Mammary epithelial cell (primary cell): ENCODE results near the gene EHD3.

Experiments
- EZH2 ChIP-seq: IDR thresholded peaks from 2 replicates; pipeline ENCODE4 v1.6.1; 2012; ENCODE audit warnings: low read length, inconsistent platforms, borderline replicate concordance
- TF ChIP-seq, protein P1 (sequence below), 2 donors: IDR thresholded peaks in 1 of 2; conservative IDR thresholded peaks in 1 of 2; 2 replicates each; pipeline ENCODE4 v1.5.1; 2011 to 2012; ENCODE audit warnings: inconsistent platforms in 2 of 2, low read length in 2 of 2, mild to moderate bottlenecking in 2 of 2, control low read depth in 1 of 2, low read depth in 1 of 2; ENCODE audit not compliant: insufficient read depth in 1 of 2; ENCODE audit errors: extremely low read depth in 1 of 2

DNA sequence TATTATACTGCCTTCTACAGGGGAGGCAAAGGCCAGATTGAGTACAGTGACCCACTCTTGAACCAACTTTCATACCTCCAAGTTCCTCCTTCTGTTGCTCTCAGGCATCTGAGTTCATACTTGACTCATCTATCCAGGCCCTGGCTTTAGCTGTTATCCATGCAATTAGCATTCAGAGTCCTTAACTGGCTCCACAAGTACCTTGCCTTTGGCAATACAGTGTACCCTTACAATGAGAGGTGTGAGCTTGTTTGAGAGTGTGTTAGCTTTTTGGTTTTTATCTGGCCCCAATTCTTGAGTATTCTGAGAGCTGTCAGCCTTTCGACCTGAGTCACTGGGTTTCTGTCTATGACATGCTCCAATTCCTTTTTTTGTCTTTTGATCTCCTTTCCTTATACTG is 60.2 kb downstream of the EHD3 start:
- TF ChIP-seq, protein P1, sequence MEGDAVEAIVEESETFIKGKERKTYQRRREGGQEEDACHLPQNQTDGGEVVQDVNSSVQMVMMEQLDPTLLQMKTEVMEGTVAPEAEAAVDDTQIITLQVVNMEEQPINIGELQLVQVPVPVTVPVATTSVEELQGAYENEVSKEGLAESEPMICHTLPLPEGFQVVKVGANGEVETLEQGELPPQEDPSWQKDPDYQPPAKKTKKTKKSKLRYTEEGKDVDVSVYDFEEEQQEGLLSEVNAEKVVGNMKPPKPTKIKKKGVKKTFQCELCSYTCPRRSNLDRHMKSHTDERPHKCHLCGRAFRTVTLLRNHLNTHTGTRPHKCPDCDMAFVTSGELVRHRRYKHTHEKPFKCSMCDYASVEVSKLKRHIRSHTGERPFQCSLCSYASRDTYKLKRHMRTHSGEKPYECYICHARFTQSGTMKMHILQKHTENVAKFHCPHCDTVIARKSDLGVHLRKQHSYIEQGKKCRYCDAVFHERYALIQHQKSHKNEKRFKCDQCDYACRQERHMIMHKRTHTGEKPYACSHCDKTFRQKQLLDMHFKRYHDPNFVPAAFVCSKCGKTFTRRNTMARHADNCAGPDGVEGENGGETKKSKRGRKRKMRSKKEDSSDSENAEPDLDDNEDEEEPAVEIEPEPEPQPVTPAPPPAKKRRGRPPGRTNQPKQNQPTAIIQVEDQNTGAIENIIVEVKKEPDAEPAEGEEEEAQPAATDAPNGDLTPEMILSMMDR (conservative IDR thresholded peaks at IDR 0.05 in 1 of 2, IDR thresholded peaks at IDR 0.05 in 1 of 2; ENCODE audit: extremely low read depth in 1 of 2, insufficient read depth in 1 of 2, low read depth in 1 of 2, low read length in 2 of 2) = no peak
- no peak for TF ChIP-seq EZH2
